IgD-negative memory B cell (primary cell): ENCODE measurements around the gene USP28. TPM values are rescaled to one million over a fixed set of nuclear protein-coding genes. Genes with fewer than 3 reads are reported as not detected.
A peak's percentile ranks its signal among the peaks of the same experiment; 100 is the strongest.
"Not testable (repeated sequence)": the region's sequence is repeated elsewhere in the genome, so short reads cannot be mapped to it uniquely, and the experiment has no call there.

Source experiments
- H3K27ac Mint-ChIP-seq, 3 donors: one replicate each; pipeline ENCODE4 v1.8.0; 2020 to 2022; ENCODE audit warnings: mild to moderate bottlenecking in 3 of 3, mixed read lengths in 3 of 3, moderate library complexity in 1 of 3
- H3K27me3 Mint-ChIP-seq: one replicate; pipeline ENCODE4 v1.8.0; 2021; ENCODE audit warnings: mixed read lengths
- H3K36me3 Mint-ChIP-seq: one replicate; pipeline ENCODE4 v1.8.0; 2020; ENCODE audit warnings: mild to moderate bottlenecking, mixed read lengths
- H3K4me1 Mint-ChIP-seq, 3 donors: one replicate each; pipeline ENCODE4 v1.8.0; 2020 to 2022; ENCODE audit warnings: mixed read lengths in 3 of 3, mild to moderate bottlenecking in 1 of 3
- H3K4me3 Mint-ChIP-seq, 4 donors: one replicate each; pipeline ENCODE4 v1.8.0; 2020 to 2022; ENCODE audit warnings: mild to moderate bottlenecking in 4 of 4, mixed read lengths in 4 of 4, moderate library complexity in 3 of 4
- H3K9me3 Mint-ChIP-seq, 3 donors: one replicate each; pipeline ENCODE4 v1.8.0; 2020 to 2021; ENCODE audit warnings: mixed read lengths in 3 of 3, mild to moderate bottlenecking in 1 of 3
- polyA plus RNA-seq: library from polyadenylated mRNA; unstranded; fragments of 300-500 nt; fragmentation: Illumina TruSeq; gene quantifications from one replicate; pipeline ENCODE4 v1.2.3, GENCODE V29; 2021

Gene USP28, protein sequence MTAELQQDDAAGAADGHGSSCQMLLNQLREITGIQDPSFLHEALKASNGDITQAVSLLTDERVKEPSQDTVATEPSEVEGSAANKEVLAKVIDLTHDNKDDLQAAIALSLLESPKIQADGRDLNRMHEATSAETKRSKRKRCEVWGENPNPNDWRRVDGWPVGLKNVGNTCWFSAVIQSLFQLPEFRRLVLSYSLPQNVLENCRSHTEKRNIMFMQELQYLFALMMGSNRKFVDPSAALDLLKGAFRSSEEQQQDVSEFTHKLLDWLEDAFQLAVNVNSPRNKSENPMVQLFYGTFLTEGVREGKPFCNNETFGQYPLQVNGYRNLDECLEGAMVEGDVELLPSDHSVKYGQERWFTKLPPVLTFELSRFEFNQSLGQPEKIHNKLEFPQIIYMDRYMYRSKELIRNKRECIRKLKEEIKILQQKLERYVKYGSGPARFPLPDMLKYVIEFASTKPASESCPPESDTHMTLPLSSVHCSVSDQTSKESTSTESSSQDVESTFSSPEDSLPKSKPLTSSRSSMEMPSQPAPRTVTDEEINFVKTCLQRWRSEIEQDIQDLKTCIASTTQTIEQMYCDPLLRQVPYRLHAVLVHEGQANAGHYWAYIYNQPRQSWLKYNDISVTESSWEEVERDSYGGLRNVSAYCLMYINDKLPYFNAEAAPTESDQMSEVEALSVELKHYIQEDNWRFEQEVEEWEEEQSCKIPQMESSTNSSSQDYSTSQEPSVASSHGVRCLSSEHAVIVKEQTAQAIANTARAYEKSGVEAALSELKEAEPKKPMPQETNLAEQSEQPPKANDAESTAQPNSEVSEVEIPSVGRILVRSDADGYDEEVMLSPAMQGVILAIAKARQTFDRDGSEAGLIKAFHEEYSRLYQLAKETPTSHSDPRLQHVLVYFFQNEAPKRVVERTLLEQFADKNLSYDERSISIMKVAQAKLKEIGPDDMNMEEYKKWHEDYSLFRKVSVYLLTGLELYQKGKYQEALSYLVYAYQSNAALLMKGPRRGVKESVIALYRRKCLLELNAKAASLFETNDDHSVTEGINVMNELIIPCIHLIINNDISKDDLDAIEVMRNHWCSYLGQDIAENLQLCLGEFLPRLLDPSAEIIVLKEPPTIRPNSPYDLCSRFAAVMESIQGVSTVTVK
- polyA plus RNA-seq, result 79.2 TPM

DNA sequence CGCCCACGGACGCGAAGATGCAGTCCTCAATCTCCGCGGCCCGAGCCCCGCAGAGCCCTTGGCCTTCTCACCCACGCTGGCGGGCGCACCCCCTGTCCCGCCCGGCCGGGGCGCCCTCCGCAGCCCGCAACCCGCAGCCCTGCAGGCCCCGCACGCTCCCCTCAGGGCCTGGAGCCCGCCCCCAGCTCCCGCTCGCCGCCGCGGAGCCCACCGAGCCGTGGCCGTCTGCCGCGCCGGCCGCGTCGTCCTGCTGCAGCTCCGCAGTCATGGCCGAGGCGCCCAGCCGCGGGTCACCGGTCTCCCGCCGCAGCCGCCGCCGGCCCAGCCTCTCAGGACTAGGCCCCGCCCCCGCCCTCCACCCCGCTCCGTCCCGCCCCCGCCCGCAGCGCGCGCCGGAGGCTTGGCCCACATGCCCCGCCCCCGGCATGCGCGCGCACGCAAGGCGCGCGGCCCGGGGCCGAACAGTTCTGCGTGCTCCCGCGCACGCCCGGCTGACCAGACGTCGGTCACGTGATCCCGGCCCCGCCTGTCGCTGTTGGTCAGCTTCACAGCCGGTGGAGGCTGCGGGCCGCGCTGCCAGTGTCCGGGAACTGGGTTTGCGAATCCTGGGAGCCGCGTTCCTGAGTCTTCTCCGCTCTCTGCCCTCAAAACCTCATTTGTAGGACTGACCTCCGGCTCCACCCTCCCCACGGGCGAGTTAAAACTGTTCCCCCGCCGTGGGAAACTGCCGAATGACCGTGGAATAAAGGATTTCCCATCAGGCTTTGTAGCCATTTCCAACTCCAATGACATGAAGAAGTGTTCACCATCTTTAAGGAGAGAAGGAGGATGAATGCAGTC lies at the start of gene USP28:
USP28 (minus strand) TSS at position 339 of the 840 bp plus-strand sequence; CDS start at position 268, 71 bp downstream.
- Mint-ChIP-seq H3K4me3 (peak within 1 kb of the TSS; percentile 98 to 99 (median 98)), H3K27ac (peak within 1 kb of the TSS; percentile 97 to 99 (median 98)), H3K27me3 (no peaks in the 10 kb centered on the region), H3K36me3 (peaks cover 5% of the 10 kb centered on the region), H3K9me3 (peaks cover 0 to 4% (median 0%) of the 10 kb centered on the region in 3 donors), H3K4me1 (peaks cover 46 to 52% (median 48%) of the 10 kb centered on the region in 3 donors)

DNA sequence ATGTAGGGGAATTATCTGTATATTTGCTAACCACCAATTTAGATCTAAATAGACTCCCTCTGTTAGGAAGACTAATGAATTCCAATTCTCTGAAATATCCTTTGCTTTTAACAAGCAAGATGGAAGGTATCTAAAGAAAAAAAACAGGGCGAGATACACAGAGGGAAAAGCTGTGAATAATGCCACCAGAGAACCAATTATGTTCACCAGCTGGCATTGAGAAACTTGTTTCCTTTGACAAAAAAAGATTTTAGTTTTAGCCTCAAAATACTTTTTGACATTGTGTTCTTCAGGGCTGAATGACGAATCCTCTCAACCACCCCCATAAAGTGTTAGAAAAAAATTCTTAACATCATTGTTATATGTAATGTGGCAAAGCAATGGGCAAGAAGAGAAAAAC lies 48.2 kb upstream of the USP28 start:
- Mint-ChIP-seq H3K36me3 (no peaks in the 10 kb centered on the region), H3K4me3 (no peak overlapping the region), H3K9me3 (no peaks in the 10 kb centered on the region), H3K27me3 (peaks cover 5% of the 10 kb centered on the region), H3K4me1 (peaks cover 8 to 12% (median 11%) of the 10 kb centered on the region in 3 donors), H3K27ac (no peak overlapping the region)

DNA sequence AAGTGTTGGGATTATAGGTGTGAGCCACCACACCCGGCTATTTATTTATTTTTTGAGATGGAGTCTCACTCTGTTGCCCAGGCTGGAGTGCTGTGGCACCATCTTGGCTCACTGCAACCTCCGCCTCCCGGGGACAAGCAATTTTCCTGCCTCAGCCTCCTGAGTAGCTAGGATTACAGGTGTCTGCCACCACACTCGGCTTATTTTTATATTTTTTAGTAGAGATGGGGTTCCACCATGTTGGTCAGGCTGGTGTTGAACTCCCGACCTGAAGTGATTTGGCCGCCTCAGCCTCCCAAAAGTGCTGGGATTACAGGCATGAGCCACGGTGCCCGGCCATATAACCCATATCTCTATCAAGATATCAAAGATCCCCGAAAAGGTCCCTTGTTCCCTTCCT lies 36.1 kb upstream of the USP28 start:
- H3K4me1 Mint-ChIP-seq, result peaks cover 0 to 16% (median 12%) of the 10 kb centered on the region in 3 donors
- not testable (repeated sequence) for H3K27ac Mint-ChIP-seq, H3K27me3 Mint-ChIP-seq, H3K9me3 Mint-ChIP-seq, H3K4me3 Mint-ChIP-seq, H3K36me3 Mint-ChIP-seq

DNA sequence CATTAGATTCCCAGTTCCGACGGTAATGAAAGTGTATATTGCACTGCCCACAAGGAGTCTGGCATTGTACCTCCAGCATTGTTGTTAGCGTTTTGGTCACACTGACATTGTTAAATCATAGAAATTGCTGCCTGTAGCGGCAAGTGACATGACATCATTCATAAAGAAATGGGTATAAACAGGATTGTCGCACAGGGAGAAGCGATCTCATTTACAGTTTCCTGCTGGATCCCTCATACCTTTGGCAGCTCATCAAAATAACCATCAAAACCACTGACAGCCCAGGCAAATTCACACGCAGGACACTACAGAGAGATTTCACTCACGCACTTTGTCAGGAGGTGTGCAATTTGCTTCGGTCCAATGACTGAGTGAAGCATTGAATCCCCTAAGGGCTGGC lies 32.7 kb upstream of the USP28 start:
- Mint-ChIP-seq H3K27me3 (peaks cover 3% of the 10 kb centered on the region), H3K36me3 (peaks cover 2% of the 10 kb centered on the region), H3K4me1 (peaks cover 0 to 16% (median 12%) of the 10 kb centered on the region in 3 donors), H3K4me3 (peak overlapping the region in 3 of 4 donors; percentile 38 to 67 (median 39)), H3K27ac (peak overlapping the region in 1 of 3 donors; percentile 12), H3K9me3 (peaks cover 0 to 2% (median 0%) of the 10 kb centered on the region in 3 donors)

DNA sequence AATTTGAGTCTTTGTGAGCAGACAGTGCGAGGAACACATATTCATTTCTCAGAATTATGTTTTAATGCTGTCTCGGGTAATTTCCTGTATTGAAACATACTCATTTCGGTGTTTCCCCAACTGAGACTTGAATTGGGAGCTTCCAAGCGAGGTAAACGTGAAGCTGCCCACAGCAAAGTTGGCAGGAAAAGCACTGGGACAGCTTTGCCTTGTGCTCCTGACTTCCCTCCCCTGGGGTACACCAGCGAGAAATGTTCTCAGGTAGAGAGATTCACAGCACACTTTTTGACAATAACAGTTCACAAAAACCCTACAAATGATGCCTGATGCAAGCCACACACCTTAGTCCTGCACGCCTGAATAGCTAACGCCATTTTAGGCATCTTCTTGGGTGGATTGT lies 32.3 kb upstream of the USP28 start:
- Mint-ChIP-seq H3K4me3 (peak overlapping the region in 3 of 4 donors; percentile 38 to 67 (median 39)), H3K27ac (peak overlapping the region in 1 of 3 donors; percentile 12), H3K27me3 (peaks cover 3% of the 10 kb centered on the region), H3K4me1 (peaks cover 0 to 16% (median 12%) of the 10 kb centered on the region in 3 donors), H3K36me3 (peaks cover 2% of the 10 kb centered on the region), H3K9me3 (peaks cover 0 to 2% (median 0%) of the 10 kb centered on the region in 3 donors)

DNA sequence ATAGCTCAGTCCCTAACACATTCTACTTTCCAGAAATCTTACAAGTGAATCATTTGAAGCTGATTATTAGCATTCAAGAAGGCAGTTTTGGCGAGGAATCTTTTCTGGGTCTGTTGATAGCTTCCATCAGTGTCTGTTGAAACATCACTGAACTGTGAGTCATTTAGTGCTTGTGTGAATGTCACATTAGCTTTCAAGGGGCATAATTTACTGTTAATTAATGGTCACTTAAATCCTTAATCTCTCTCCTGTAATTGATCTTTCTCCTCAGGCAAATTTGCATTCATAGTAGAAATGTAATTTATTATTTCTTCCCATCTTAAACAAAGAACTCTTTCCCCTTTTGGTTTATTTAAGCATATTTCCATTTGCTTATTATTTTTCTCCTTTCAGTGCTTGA lies 31.8 kb upstream of the USP28 start:
- peaks cover 3% of the 10 kb centered on the region for H3K27me3 Mint-ChIP-seq
- peaks cover 0 to 16% (median 12%) of the 10 kb centered on the region in 3 donors for H3K4me1 Mint-ChIP-seq
- H3K36me3 Mint-ChIP-seq, result peaks cover 2% of the 10 kb centered on the region
- H3K9me3 Mint-ChIP-seq, result peaks cover 0 to 2% (median 0%) of the 10 kb centered on the region in 3 donors
- no peak overlapping the region for H3K4me3 Mint-ChIP-seq
- H3K27ac Mint-ChIP-seq, result no peak overlapping the region

DNA sequence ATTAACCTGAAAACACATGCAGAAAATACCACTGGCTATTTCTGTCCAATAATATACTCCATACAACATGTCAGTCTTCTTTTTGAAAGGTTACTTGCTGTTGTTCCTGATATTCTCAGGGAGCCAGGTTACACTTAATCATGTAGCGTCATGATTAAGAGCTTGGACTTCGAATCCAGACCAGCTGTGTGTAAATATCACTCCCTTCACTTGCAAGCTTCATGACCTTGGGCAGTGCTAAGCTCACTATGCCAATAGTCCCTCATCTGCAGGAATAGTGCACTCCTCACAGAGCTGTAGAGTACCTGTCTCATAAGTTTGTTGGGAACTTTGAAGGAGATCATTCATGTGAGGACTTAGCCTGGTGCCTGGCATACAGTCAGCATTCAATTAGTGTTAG lies 31.1 kb upstream of the USP28 start:
- Mint-ChIP-seq H3K4me1 (peaks cover 0 to 16% (median 12%) of the 10 kb centered on the region in 3 donors), H3K9me3 (no peaks in the 10 kb centered on the region)

DNA sequence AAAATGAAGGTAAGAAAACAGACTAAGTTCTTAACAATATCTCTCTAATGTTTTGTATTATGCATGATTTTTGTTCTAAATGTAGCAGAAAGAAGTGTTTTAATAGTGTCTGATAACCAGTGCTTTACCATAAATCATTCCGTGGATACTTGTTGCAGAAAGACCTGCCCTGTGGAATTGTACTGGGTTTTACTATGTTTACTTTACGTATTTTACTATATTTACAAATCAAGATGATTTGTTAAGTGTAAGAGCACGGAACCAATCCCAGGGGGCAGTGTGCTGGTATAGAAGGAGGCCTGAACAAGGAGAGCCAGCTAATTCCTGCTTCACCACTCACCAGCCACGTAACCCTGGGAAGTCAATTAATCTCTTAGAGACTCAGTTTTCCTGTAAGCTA lies 30.7 kb upstream of the USP28 start:
- Mint-ChIP-seq H3K36me3 (peaks cover 2% of the 10 kb centered on the region), H3K4me3 (no peak overlapping the region), H3K27me3 (peaks cover 3% of the 10 kb centered on the region), H3K4me1 (peaks cover 0 to 16% (median 12%) of the 10 kb centered on the region in 3 donors), H3K9me3 (no peaks in the 10 kb centered on the region), H3K27ac (no peak overlapping the region)

More for the DNA sequence above, 31.1 kb upstream of the USP28 start:
- H3K4me3 Mint-ChIP-seq, result no peak overlapping the region
- peaks cover 3% of the 10 kb centered on the region for H3K27me3 Mint-ChIP-seq
- no peak overlapping the region for H3K27ac Mint-ChIP-seq
- H3K36me3 Mint-ChIP-seq, result peaks cover 2% of the 10 kb centered on the region

DNA sequence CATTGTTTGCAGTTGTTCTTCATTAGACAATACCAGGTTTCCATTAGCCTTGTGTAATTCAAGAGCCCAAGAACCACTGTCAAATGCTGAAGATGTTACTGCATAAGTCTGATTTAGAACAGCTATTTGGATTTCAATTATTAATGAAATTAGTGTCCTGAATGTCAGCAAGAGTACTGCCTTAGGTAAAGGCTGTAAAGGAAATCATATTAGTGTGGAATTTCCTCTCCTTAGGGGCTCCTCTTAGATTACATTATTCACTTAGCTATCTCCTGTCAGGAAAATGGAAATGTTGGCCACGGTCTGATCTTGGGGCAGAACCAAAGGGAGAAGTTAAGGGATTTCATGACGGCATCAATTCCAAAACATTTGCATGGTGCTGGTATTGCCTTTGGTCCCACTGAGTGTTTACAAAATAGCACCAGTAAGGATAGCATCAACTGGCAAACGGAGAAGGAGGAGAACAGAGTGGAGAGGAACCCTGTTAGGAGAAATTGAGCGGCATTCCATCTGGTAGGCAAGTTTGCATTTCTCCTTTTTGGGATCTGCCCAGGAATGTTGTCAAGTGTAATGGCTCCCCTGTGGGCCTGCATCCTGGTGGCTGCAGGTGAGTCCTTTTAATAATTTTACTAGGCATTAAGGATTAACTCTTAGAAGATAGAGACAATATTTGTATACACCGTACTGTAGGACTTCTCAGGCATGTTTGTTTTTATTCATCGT lies 29.2 kb upstream of the USP28 start, which contains the start of gene HTR3B:
HTR3B (plus strand) TSS at position 418 of the 723 bp plus-strand sequence; CDS start at position 556, 138 bp downstream.
- H3K9me3 Mint-ChIP-seq, result no peaks in the 10 kb centered on the region
- peak within 1 kb of the TSS in 1 of 3 donors; percentile 18 for H3K27ac Mint-ChIP-seq
- H3K4me1 Mint-ChIP-seq, result peaks cover 0 to 13% (median 11%) of the 10 kb centered on the region in 3 donors
- no peaks in the 10 kb centered on the region for H3K36me3 Mint-ChIP-seq
- no peak within 1 kb of the TSS for H3K4me3 Mint-ChIP-seq
- peaks cover 3% of the 10 kb centered on the region for H3K27me3 Mint-ChIP-seq

DNA sequence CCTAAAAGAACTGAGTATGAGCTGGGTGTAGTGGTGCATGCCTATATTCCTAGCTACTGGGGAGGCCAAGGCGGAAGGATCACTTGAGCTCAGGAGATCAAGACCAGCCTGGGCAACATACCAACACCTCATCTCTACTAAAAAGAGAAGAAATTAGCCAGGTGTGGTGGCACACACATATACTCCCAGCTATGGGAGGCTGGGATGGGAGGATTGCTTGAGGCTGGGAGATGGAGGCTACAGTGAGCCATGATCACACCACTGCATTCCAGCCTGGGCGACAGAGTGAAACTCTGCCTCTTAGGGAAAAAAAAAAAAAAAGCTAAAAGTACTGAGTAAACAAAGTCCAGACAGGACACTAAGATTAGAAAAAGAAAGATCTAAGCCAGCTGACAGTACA lies 25.8 kb upstream of the USP28 start:
- H3K27me3 Mint-ChIP-seq, result peaks cover 1% of the 10 kb centered on the region
- H3K36me3 Mint-ChIP-seq, result no peaks in the 10 kb centered on the region
- peak overlapping the region in 1 of 3 donors; percentile 6 for H3K27ac Mint-ChIP-seq
- H3K4me1 Mint-ChIP-seq, result peaks cover 5 to 14% (median 9%) of the 10 kb centered on the region in 3 donors
- no peaks in the 10 kb centered on the region for H3K9me3 Mint-ChIP-seq
- H3K4me3 Mint-ChIP-seq, result no peak overlapping the region

DNA sequence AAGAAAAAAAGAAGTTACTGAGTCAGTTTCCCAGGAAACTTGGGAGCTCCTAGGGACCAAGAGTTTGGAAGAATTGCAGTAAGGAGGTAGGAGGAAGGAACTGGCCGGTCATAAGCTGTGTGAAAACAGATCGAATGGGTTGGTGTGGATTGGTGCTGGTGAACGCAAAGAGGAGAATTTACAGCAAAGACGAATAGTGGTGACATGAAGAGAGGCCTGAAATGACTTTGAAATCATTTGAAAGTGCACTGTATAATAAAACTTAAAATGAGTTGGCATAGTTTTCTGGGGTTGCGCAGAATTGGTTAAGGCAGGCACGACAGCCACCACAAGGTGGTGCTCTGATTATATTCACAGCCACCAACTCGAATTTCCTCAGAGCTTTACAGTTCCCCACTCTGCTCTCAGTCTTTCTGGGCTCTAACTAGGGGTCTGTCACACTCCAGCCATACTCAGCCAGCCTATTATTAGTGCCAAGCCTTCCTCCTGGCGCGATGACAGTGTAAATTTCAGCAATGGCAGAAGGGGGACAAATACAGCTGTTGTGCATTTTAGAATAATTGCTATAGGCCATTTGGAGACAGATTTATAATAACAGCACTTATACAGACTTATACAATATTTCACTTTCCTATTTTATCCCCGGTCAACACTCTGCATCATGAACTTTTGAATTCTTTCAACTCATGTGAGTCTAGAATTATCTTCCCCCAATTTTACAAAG lies 20.9 kb upstream of the USP28 start:
- Mint-ChIP-seq H3K4me1 (peaks cover 7 to 20% (median 12%) of the 10 kb centered on the region in 3 donors), H3K27me3 (no peaks in the 10 kb centered on the region), H3K9me3 (no peaks in the 10 kb centered on the region), H3K36me3 (no peaks in the 10 kb centered on the region), H3K4me3 (peak overlapping the region in 1 of 4 donors; percentile 0), H3K27ac (peak overlapping the region in 1 of 3 donors; percentile 7)

DNA sequence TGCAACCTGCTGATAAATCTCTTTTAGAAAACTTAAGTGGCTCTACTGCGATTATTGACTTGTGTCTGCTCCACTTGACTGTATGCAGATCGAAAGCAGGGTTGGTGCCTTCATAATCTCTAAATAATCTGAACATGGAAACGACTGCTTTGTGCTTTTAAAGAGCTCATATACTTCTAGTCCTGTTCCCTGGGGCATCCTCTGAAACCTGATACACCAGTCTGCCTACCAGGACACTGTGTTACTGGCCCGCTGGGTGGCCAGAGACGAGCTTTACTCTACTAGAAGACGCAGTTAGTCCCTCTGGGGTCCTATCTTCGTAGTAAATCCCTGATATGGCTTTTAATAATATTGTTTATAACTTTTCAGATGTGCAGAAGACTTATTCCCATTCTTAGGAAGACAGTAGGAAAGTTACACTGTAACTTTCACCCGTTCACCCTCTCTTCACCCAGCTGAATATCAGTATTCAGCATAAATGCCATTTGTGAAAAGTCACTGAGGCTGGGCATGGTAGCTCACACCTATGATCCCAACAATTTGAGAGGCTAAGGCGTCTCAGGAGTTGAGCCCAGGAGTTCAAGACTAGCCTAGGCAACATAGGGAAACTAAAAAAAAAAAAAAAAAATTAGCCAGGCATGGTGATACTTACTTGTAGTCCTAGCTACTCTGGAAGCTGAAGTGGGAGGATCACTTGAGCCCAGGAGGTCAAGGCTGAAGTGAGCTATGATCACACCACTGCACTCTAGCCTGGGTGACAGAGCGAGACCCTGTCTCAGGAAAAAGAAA lies 20.2 kb upstream of the USP28 start:
- Mint-ChIP-seq H3K36me3 (no peaks in the 10 kb centered on the region), H3K4me1 (peaks cover 7 to 20% (median 13%) of the 10 kb centered on the region in 3 donors)

More for the DNA sequence above, 20.2 kb upstream of the USP28 start:
- Mint-ChIP-seq H3K4me3 (no peak overlapping the region), H3K27me3 (no peaks in the 10 kb centered on the region), H3K27ac (no peak overlapping the region), H3K9me3 (no peaks in the 10 kb centered on the region)
